Loucy (cell line): ENCODE measurements around the gene PHLDB1.

Experiments used
- H2AFZ ChIP-seq: fragments of 200-600 bp; sonication (generic); 2 replicates; pipeline ENCODE4 v1.6.0; 2016; ENCODE audit warnings: antibody characterized with exemption, mild to moderate bottlenecking, low read length, moderate library complexity
- H3F3A ChIP-seq: fragments of 200-600 bp; 2 replicates; pipeline ENCODE4 v1.6.0; 2016; ENCODE audit warnings: antibody characterized with exemption, low read depth, mild to moderate bottlenecking
- H3K27me3 ChIP-seq: fragments of 200-600 bp; sonication (generic); 2 replicates; pipeline ENCODE4 v1.6.1; 2014; ENCODE audit warnings: low read length, mild to moderate bottlenecking; ENCODE audit not compliant: insufficient read depth, poor library complexity, severe bottlenecking
- H3K36me3 ChIP-seq: fragments of 200-600 bp; sonication (generic); 2 replicates; pipeline ENCODE4 v1.6.1; 2016; ENCODE audit warnings: low read length; ENCODE audit not compliant: insufficient read depth
- H3K4me1 ChIP-seq: fragments of 200-600 bp; sonication (generic); 2 replicates; pipeline ENCODE4 v1.5.1; 2014; ENCODE audit warnings: low read length, mild to moderate bottlenecking; ENCODE audit not compliant: insufficient read depth, poor library complexity, severe bottlenecking
- H3K4me2 ChIP-seq: fragments of 200-600 bp; sonication (generic); 2 replicates; pipeline ENCODE4 v1.6.0; 2014; ENCODE audit warnings: antibody characterized with exemption, low read length, low read depth, mild to moderate bottlenecking; ENCODE audit not compliant: poor library complexity, severe bottlenecking
- H3K4me3 ChIP-seq: fragments of 200-600 bp; sonication (generic); 2 replicates; pipeline ENCODE4 v1.5.1; 2014; ENCODE audit warnings: low read length, mild to moderate bottlenecking, mixed read lengths; ENCODE audit not compliant: poor library complexity, severe bottlenecking
- H3K79me2 ChIP-seq: fragments of 200-600 bp; sonication (generic); 2 replicates; pipeline ENCODE4 v1.6.1; 2014; ENCODE audit warnings: low read length; ENCODE audit not compliant: insufficient read depth
- H3K9ac ChIP-seq: fragments of 200-600 bp; sonication (generic); 2 replicates; pipeline ENCODE4 v1.6.0; 2014; ENCODE audit warnings: mild to moderate bottlenecking, low read depth, low read length, moderate library complexity; ENCODE audit not compliant: poor library complexity, severe bottlenecking
- H3K9me2 ChIP-seq: fragments of 200-600 bp; sonication (generic); replicated peaks from 2 replicates; pipeline ENCODE4 v1.6.1; 2016; ENCODE audit warnings: low read depth, low read length, mixed read lengths
- H3K9me3 ChIP-seq: fragments of 200-600 bp; sonication (generic); 2 replicates; pipeline ENCODE4 v1.6.1; 2014; ENCODE audit warnings: mild to moderate bottlenecking, antibody characterized with exemption, low read length, low read depth; ENCODE audit not compliant: insufficient read depth
- H4K20me1 ChIP-seq: fragments of 200-600 bp; sonication (generic); 2 replicates; pipeline ENCODE4 v1.6.0; 2014; ENCODE audit warnings: antibody characterized with exemption, low read length, mild to moderate bottlenecking; ENCODE audit not compliant: insufficient read depth, poor library complexity, severe bottlenecking
- CTCF ChIP-seq: fragments of 200-600 bp; sonication (generic); conservative IDR thresholded peaks from 2 replicates; pipeline ENCODE4 v1.5.1; 2014; ENCODE audit warnings: mild to moderate bottlenecking, antibody characterized with exemption, low read length
- EZH2phosphoT487 ChIP-seq: fragments of 200-600 bp; IDR thresholded peaks from 2 replicates; pipeline ENCODE4 v1.6.1; 2018; ENCODE audit warnings: antibody characterized with exemption, mild to moderate bottlenecking, moderate library complexity, borderline replicate concordance

The PHLDB1 gene

GRCh38 chr11:118621784-118622375, 14.5 kb downstream of the PHLDB1 start:
- Histone ChIP-seq H3F3A (no peaks in the 10 kb centered on the region), H3K27me3 (no peaks in the 10 kb centered on the region), H3K79me2 (no peaks in the 10 kb centered on the region), H2AFZ (peak overlapping the region; percentile 92), H3K36me3 (no peaks in the 10 kb centered on the region), H4K20me1 (no peaks in the 10 kb centered on the region), H3K9me3 (no peaks in the 10 kb centered on the region), H3K4me2 (peak overlapping the region; percentile 88), H3K4me3 (peak overlapping the region; percentile 78), H3K9me2 (no peaks in the 10 kb centered on the region), H3K9ac (peak overlapping the region; percentile 76), H3K4me1 (peaks cover 34% of the 10 kb centered on the region)
- no peak for TF ChIP-seq EZH2phosphoT487
- TF ChIP-seq CTCF, result no peak

DNA sequence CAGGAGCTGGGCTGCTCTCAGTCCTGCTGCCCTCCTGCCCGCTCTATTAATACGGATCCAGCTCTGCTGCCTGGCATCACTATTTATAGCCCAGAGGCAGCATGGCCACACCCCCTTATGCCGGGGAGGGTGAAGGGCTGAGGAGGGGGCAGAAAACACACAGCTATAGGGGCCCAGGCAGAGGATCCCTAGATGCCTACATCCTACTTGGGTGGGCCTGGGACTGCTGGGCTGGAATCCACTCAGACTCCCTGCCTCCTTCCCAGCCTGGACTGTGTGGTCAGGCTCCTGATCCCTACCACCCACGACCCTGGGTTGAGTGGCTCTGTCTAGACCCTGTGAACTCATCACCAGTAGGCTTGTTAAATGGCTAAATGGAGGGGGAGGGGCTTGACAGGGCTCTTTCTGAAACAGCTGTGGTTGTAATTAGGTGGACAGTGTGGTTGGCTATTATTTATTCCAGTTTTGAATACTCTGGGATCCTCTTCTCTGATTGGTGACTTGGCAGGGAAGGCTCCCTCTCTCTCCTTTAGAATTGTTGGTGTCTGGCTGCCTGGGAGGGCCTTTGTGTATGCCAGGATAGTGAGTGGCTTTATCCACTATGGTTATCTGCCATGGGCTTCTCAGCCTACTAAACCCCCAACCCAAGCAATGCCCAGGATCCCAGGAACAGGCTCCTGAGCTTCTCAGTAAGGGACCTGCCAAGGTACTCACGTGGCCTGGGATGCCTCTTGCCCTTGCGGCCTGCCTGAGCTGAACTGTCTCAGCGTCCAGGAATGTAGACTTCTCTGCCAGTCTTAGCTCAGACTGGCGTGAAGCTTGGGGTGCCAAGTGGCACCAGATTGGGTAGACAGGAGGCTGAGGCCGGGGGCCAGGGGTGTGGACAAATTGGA, 15.2 kb downstream of the PHLDB1 start:
- Histone ChIP-seq H4K20me1 (no peaks in the 10 kb centered on the region), H3K4me1 (peaks cover 34% of the 10 kb centered on the region), H3K9me3 (no peaks in the 10 kb centered on the region), H3K9ac (peak overlapping the region; percentile 76), H3K36me3 (no peaks in the 10 kb centered on the region), H3K9me2 (no peaks in the 10 kb centered on the region), H3K79me2 (no peaks in the 10 kb centered on the region), H2AFZ (no peak overlapping the region), H3F3A (no peaks in the 10 kb centered on the region), H3K4me3 (peak overlapping the region; percentile 78), H3K4me2 (peak overlapping the region; percentile 88), H3K27me3 (no peaks in the 10 kb centered on the region)
- TF ChIP-seq EZH2phosphoT487, result no peak
- TF ChIP-seq CTCF, result no peak

GRCh38 chr11:118623269-118623655, 15.8 kb downstream of the PHLDB1 start:
- Histone ChIP-seq H3K9ac (peak overlapping the region; percentile 30), H3K36me3 (no peaks in the 10 kb centered on the region), H4K20me1 (no peaks in the 10 kb centered on the region), H3K9me3 (no peaks in the 10 kb centered on the region), H3K4me2 (peak overlapping the region; percentile 88), H3K4me3 (no peak overlapping the region), H3K27me3 (no peaks in the 10 kb centered on the region), H3K9me2 (no peaks in the 10 kb centered on the region), H3K79me2 (no peaks in the 10 kb centered on the region), H3K4me1 (peaks cover 34% of the 10 kb centered on the region), H3F3A (no peaks in the 10 kb centered on the region), H2AFZ (no peak overlapping the region)
- TF ChIP-seq EZH2phosphoT487 (no peak), CTCF (no peak)
